ENCODE measurements around the gene IRAK2. TPM values are rescaled to one million over a fixed set of nuclear protein-coding genes. Genes with fewer than 3 reads are reported as not detected.

The IRAK2 gene
- total and polyA plus RNA-seq, 9 donors = 1.1 to 2.3 (median 1.5) TPM

DNA sequence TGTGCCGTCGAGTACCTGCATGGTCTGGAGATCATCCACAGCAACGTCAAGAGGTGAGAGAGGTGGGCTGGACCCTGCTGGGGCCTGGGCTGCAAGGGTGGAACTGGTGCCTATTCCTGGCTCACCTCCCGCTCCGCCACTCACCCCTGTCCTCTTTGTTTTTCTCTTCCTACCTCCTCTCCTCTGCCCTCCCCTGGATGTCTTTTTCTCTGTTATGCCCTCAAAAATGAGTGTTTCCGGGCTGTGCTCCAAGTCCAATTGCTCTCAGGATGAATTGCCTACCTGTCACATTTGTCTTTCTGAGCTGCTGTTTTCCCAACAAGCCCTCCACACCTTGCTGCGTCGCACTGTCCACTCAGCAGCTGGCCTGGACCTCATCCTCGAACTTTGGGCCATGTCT is 55.0 kb downstream of the IRAK2 start:
- Histone ChIP-seq H3K27me3 (no peaks in the 10 kb centered on the region), H3K9me3 (no peaks in the 10 kb centered on the region), H3K4me1 (ENCODE audit: insufficient read depth) (no peaks in the 10 kb centered on the region), H3K36me3 (no peaks in the 10 kb centered on the region), H3K27ac (no peak overlapping the region), H3K4me3 (no peak overlapping the region)
- no peak for DNase-seq
- 77 to 82% (median 80%) methylated on average over 9 of the region's 9 CpGs for WGBS, 3 donors
- intact Hi-C loops (cut with DNase I) = no loop called here
- TF ChIP-seq, protein P1, sequence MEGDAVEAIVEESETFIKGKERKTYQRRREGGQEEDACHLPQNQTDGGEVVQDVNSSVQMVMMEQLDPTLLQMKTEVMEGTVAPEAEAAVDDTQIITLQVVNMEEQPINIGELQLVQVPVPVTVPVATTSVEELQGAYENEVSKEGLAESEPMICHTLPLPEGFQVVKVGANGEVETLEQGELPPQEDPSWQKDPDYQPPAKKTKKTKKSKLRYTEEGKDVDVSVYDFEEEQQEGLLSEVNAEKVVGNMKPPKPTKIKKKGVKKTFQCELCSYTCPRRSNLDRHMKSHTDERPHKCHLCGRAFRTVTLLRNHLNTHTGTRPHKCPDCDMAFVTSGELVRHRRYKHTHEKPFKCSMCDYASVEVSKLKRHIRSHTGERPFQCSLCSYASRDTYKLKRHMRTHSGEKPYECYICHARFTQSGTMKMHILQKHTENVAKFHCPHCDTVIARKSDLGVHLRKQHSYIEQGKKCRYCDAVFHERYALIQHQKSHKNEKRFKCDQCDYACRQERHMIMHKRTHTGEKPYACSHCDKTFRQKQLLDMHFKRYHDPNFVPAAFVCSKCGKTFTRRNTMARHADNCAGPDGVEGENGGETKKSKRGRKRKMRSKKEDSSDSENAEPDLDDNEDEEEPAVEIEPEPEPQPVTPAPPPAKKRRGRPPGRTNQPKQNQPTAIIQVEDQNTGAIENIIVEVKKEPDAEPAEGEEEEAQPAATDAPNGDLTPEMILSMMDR (IDR thresholded peaks at IDR 0.05) = no peak
- no peak for TF ChIP-seq POLR2A (IDR thresholded peaks at IDR 0.05)
- TF ChIP-seq EP300 (IDR thresholded peaks at IDR 0.05) = no peak

DNA sequence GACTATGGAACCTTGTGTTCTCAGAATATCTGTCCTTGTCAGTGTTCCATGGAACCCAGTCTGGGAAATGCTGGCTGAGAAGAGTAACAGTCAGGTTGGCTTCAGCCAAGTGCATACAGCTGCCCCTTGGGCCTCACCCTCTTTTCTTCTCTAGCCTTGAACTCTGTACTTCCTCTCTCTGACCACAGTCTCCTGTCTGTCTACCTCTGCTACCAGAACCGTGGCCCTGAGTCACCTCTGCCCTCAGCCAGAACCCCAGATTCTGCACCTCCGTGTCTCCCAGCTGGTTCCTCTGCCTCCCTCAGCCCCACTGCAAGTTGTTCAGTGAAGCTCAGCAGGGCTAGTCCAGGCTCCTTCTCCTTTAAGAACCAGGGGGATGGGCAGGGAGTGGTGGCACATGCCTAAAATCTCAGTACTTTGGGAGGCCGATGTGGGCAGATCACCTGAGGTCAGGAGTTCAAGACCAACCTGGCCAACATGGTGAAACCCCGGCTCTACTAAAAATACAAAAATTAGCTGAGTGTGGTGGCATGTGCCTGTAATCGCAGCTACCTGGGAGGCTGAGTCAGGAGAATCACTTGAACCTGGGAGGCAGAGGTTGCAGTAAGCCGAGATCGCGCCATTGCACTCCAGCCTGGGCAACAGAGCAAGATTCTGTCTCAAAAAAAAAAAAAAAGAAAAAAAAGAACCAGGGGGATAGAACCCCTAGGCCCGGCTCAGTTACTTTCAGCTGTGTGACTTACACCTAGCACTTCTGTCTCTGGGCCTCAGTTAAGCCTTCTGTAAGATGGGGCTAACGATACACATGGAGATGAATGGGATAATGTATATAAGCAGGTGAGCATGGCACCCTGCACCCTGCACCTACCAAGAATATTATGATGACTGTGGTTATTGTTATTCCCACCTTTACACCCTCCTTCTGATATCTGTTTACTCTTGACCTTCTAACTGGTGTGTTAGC is 59.2 kb downstream of the IRAK2 start:
- Histone ChIP-seq H3K27ac (no peak overlapping the region), H3K4me1 (ENCODE audit: insufficient read depth) (no peaks in the 10 kb centered on the region), H3K9me3 (no peaks in the 10 kb centered on the region), H3K27me3 (no peaks in the 10 kb centered on the region), H3K4me3 (no peak overlapping the region), H3K36me3 (no peaks in the 10 kb centered on the region)
- no peak for DNase-seq
- no peak for TF ChIP-seq EP300 (IDR thresholded peaks at IDR 0.05)
- TF ChIP-seq, protein P1 (IDR thresholded peaks at IDR 0.05) = no peak
- TF ChIP-seq POLR2A (IDR thresholded peaks at IDR 0.05) = no peak
- WGBS, 3 donors = 77 to 85% (median 85%) methylated on average over 10 of the region's 10 CpGs
- intact Hi-C loops (cut with DNase I) = no loop called here

DNA sequence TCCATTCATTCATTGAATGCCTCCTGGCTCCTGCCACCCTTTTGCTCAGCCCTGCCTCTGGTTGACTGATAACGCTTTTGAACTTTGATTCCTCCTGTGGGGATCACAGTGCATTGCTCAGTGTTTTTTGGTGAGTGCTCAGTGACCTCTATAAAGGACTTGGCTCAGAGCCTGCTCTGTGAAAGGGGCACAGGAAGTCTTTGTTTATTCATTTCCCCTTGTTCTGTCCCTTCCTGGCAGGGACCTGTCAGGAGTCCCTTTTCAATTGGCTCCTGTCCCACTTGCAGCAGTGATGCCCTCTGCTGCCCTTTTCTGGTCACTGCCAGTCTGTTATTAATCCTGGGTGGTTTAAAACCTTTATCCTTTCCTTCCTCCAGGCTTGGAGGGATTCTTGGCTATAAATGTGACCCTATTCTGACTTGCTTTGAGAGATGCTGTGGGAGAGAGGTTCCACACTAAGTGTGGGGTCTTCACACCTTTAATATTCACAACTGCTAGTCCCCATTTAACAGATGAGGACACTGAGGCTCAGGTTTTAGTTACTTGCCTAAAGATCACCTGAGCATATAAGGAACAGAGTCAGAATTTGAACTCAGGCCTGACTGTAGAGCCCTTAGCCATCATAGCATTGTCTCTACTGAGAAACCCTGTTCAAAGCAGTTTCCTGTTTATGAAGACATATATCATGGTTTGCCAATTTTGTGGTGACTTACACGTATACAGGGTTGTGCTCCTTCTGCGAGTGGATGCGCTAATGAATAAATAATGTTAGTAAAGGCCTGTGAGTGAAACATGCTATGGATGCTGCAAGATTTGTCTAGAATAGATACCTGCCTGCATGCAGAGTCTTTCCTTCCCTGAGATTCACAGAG is 60.3 kb downstream of the IRAK2 start:
- WGBS, 3 donors = 56 to 88% (median 77%) methylated on average over 4 of the region's 4 CpGs
- intact Hi-C loops (cut with DNase I) = no loop called here
- H3K27ac ChIP-seq = no peak overlapping the region

DNA sequence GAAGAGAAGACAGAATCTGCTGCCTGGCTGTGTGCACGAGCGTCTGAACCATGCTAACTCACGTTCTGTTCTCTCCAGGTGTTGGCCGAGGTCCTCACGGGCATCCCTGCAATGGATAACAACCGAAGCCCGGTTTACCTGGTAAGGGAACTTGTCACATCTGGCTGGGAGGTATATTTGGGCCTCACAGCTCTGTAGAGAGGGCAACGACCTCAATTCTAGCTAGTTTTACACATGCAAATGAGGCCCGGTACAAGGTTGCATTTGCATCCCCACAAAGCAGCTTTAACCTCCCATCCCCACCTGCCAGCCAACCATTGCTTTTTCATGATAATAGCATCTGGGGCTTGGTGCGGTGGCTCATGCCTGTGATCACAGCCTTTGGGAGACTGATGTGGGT is 61.6 kb downstream of the IRAK2 start:
- H3K27ac ChIP-seq = no peak overlapping the region
- H3K9me3 ChIP-seq = no peaks in the 10 kb centered on the region
- no peak overlapping the region for H3K4me3 ChIP-seq
- H3K4me1 ChIP-seq (ENCODE audit: insufficient read depth) = no peaks in the 10 kb centered on the region
- WGBS, 3 donors = 62 to 71% (median 65%) methylated on average over 10 of the region's 10 CpGs
- TF ChIP-seq POLR2A (IDR thresholded peaks at IDR 0.05) (no peak), EP300 (IDR thresholded peaks at IDR 0.05) (no peak)
- TF ChIP-seq, protein P1 (IDR thresholded peaks at IDR 0.05) = no peak
- intact Hi-C loops (cut with DNase I) = no loop called here
- DNase-seq = no peak
- no peaks in the 10 kb centered on the region for H3K36me3 ChIP-seq
- H3K27me3 ChIP-seq = no peaks in the 10 kb centered on the region

More for the DNA sequence above, 60.3 kb downstream of the IRAK2 start:
- no peaks in the 10 kb centered on the region for H3K27me3 ChIP-seq
- H3K4me1 ChIP-seq (ENCODE audit: insufficient read depth) = no peaks in the 10 kb centered on the region
- no peak for TF ChIP-seq POLR2A (IDR thresholded peaks at IDR 0.05)
- TF ChIP-seq, protein P1 (IDR thresholded peaks at IDR 0.05) = no peak
- TF ChIP-seq EP300 (IDR thresholded peaks at IDR 0.05) = no peak
- DNase-seq = peak in 4 of 5 donors; percentile 17 to 54 (median 39)
- H3K36me3 ChIP-seq = no peaks in the 10 kb centered on the region
- H3K4me3 ChIP-seq = no peak overlapping the region
- H3K9me3 ChIP-seq = no peaks in the 10 kb centered on the region

Measured in ovary (tissue), 9 donors.